ENCODE results near the gene TGFBI.

- TF ChIP-seq CTCF (IDR thresholded peaks at IDR 0.05) = no peak
- TF ChIP-seq POLR2A (IDR thresholded peaks at IDR 0.05) = no peak
Measured at GRCh38 chr5:135998889-135999288, 29.9 kb upstream of the TGFBI start.
